Fibroblast of lung (primary cell): Measurements from ENCODE around the gene SELENOW.

Experiments used
- CTCF ChIP-seq, 2 donors: IDR thresholded peaks in 1 of 2; conservative IDR thresholded peaks in 1 of 2; 1 replicate in 1 of 2; 2 replicates in 1 of 2; pipeline ENCODE4 v1.5.1; 2011 to 2012; ENCODE audit warnings: low read length in 2 of 2, control low read depth in 1 of 2, inconsistent platforms in 1 of 2, low read depth in 1 of 2, mild to moderate bottlenecking in 1 of 2
- EZH2 ChIP-seq: IDR thresholded peaks from 2 replicates; pipeline ENCODE4 v1.5.1; 2012; ENCODE audit warnings: low read length, control low read depth, mild to moderate bottlenecking; ENCODE audit errors: missing control alignments

GRCh38 chr19:47756627-47756929 lies 21.9 kb upstream of the SELENOW start:
- TF ChIP-seq CTCF (conservative IDR thresholded peaks at IDR 0.05 in 1 of 2, IDR thresholded peaks at IDR 0.05 in 1 of 2; ENCODE audit: low read depth in 1 of 2, low read length in 2 of 2) (no peak), EZH2 (no peak)
